GM13976 (cell line): Measurements from ENCODE around the gene CALN1.

ENCODE experiments used
- DNase-seq: peaks from one replicate; pipeline ENCODE4 v3.0.0; 2012; ENCODE audit warnings: low spot score
- in situ Hi-C: fragments of 300-500 bp; cut with MboI; formaldehyde crosslinking; loops from one replicate; pipeline ENCODE4 v1.12.0; 2022; ENCODE audit warnings: low sequenced_read_pairs, mixed read lengths, inconsistent platforms; ENCODE audit not compliant: unreplicated experiment
- TF ChIP-seq, protein P1 (sequence below): IDR thresholded peaks from 2 replicates; pipeline ENCODE4 v1.5.1; 2012; ENCODE audit warnings: borderline replicate concordance, mild to moderate bottlenecking; ENCODE audit not compliant: insufficient read depth; ENCODE audit errors: extremely low read depth, missing control alignments, control extremely low read depth

CALN1 gene

DNA sequence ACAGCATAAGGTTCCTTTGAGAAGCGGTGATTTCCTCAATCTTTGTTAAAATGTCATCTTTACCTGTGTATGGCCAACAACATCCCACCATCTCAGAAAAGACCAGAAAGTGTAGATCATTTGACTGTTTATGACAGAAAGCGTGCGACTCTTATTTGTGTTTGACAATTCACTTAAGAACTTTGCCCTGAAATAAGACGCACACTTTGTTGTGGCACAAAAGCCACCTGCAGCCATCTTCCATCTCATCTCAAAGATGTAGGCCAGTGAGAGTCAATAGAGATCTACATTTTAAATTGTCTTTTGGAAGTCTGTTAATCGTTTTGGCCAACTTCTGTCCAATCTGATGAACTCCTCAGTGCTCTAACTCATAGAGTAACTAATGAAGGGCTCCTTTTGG is 114.0 kb downstream of the CALN1 start:
- TF ChIP-seq, protein P1, sequence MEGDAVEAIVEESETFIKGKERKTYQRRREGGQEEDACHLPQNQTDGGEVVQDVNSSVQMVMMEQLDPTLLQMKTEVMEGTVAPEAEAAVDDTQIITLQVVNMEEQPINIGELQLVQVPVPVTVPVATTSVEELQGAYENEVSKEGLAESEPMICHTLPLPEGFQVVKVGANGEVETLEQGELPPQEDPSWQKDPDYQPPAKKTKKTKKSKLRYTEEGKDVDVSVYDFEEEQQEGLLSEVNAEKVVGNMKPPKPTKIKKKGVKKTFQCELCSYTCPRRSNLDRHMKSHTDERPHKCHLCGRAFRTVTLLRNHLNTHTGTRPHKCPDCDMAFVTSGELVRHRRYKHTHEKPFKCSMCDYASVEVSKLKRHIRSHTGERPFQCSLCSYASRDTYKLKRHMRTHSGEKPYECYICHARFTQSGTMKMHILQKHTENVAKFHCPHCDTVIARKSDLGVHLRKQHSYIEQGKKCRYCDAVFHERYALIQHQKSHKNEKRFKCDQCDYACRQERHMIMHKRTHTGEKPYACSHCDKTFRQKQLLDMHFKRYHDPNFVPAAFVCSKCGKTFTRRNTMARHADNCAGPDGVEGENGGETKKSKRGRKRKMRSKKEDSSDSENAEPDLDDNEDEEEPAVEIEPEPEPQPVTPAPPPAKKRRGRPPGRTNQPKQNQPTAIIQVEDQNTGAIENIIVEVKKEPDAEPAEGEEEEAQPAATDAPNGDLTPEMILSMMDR = no peak
- in situ Hi-C loops = no loop called here
- no peak for DNase-seq

GRCh38 chr7:72297636-72298035 is 114.5 kb downstream of the CALN1 start:
- TF ChIP-seq, protein P1 = no peak

DNA sequence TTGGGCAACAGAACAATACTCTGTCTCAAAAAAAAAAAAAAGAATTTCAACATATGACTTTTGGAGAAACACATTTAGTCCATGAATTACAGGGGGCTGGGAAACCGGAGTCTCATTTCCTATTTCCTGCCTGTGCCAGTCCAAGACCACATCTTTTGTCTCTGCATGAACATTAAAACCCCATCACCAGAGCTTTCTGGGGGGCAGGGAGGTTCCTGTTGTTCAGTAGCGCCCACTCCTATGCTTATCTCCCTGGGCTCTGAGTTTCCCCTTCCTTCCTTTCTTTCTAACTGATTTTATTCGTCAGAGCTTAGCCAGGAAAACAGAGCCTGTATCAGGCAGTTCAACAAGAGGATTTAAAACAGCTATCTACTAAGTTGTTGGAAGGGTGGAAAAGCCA is 119.3 kb downstream of the CALN1 start:
- in situ Hi-C loops = no loop called here
- DNase-seq = no peak
- TF ChIP-seq, protein P1 = no peak

More at GRCh38 chr7:72297636-72298035, 114.5 kb downstream of the CALN1 start:
- no peak for DNase-seq
- in situ Hi-C loops = no loop called here

- TF ChIP-seq, protein P1 = no peak
- in situ Hi-C loops = no loop called here
- DNase-seq = no peak
Observed at GRCh38 chr7:72292118-72292517, 120.0 kb downstream of the CALN1 start.

DNA sequence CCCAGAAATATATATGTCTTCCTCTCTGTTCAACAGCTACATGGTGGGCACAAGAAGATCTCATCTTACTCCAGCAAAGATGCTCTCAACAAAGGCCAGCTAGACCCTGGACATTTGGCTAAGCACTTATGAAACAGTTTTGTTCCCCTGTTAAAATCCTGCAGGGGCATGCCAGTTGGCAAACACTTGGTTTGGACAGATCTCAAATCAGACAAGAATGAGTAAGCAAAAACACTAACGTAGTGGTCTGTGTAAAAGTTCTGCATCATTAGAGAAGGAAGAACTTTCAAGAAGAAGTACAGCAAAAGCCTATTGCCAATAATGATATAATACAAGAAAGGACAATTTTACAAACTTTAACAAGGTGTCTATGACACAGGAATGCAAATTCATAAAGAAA is 125.6 kb downstream of the CALN1 start:
- in situ Hi-C loops = no loop called here
- TF ChIP-seq, protein P1 = no peak
- no peak for DNase-seq

DNA sequence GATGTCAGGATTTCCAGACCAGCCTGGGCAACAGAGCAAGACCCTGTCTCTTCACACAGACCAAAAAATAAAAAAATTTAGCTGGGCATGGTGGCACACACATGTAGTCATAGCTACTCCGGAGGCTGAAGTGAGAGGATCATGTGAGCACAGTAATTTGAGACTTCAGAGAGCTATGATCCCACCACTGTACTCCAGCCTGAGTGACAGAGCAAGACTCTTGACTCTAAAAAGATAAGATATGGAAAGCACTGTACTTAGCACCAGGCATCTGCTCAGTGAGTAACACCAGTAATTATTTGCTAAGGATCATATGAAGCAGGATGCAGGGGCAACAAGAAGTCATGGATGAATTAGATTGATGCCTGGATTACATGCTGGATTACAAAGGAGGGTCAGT is 128.8 kb downstream of the CALN1 start:
- in situ Hi-C loops = no loop called here
- TF ChIP-seq, protein P1 = no peak
- DNase-seq = no peak

DNA sequence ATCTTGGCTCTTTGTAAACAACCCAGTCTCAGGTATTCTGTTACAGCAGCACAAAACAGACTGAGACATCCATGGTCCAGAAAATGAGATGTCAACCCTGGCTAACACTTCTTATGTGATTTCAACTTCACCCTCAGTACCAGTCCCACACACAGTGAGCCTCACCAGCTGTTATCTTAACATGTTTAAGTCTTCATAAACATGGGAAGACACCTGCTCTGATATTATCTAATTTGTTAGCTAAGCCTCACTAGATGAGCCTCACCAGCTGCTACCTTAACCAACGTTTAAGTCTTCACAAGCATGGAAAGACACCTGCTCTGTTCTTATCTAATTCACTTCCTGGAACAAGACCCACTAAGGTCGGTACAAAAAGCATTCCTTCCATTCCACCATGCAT is 130.8 kb downstream of the CALN1 start:
- in situ Hi-C loops = no loop called here
- TF ChIP-seq, protein P1 = no peak
- no peak for DNase-seq
